IPS DF 6.9 (cell line): Measurements from ENCODE around the gene KLHL22.
"Not testable (repeated sequence)": the region's sequence is repeated elsewhere in the genome, so short reads cannot be mapped to it uniquely, and the experiment has no call there.

Experiments used
- DNase-seq: peaks from one replicate; pipeline ENCODE4 v3.0.0-alpha.2; 2013; ENCODE audit warnings: low read depth, low spot score
- H3K27ac ChIP-seq: one replicate; pipeline ENCODE4 v1.5.1; 2013; ENCODE audit warnings: low read length, control low read depth
- H3K27me3 ChIP-seq: 2 replicates; pipeline ENCODE4 v1.6.1; 2013; ENCODE audit warnings: mild to moderate bottlenecking, low read length; ENCODE audit not compliant: control insufficient read depth, insufficient read depth
- H3K36me3 ChIP-seq: 2 replicates; pipeline ENCODE4 v1.6.1; 2013; ENCODE audit warnings: low read length; ENCODE audit not compliant: control insufficient read depth, insufficient read depth
- H3K4me1 ChIP-seq: 2 replicates; pipeline ENCODE4 v1.6.1; 2013; ENCODE audit warnings: low read length; ENCODE audit not compliant: control insufficient read depth, insufficient read depth
- H3K4me3 ChIP-seq: 2 replicates; pipeline ENCODE4 v1.5.1; 2013; ENCODE audit warnings: mild to moderate bottlenecking, low read length
- H3K9me3 ChIP-seq: 2 replicates; pipeline ENCODE4 v1.6.1; 2013; ENCODE audit warnings: low read length, inconsistent platforms; ENCODE audit not compliant: control insufficient read depth, insufficient read depth
- WGBS: extraction: QIAGEN DNeasy Blood & Tissue Kit; methylation state at CpG from one replicate; pipeline ENCODE4 v1.1.7; 2013; ENCODE audit warnings: mixed read lengths, missing lambda C conversion rate; ENCODE audit not compliant: insufficient read length, insufficient coverage; 5-methylcytosine and 5-hydroxymethylcytosine counted together

The KLHL22 gene

GRCh38 chr22:20484948-20485683, 10.5 kb downstream of the KLHL22 start:
- H3K9me3 ChIP-seq, result no peaks in the 10 kb centered on the region
- H3K27me3 ChIP-seq, result no peaks in the 10 kb centered on the region
- DNase-seq, result no peak
- no CpG with 5 or more reads among the region's 4 CpGs for WGBS
- H3K36me3 ChIP-seq, result no peaks in the 10 kb centered on the region
- no peak overlapping the region for H3K27ac ChIP-seq
- no peak overlapping the region for H3K4me3 ChIP-seq
- H3K4me1 ChIP-seq, result no peaks in the 10 kb centered on the region

- Histone ChIP-seq H3K27me3 (no peaks in the 10 kb centered on the region), H3K4me1 (no peaks in the 10 kb centered on the region), H3K9me3 (no peaks in the 10 kb centered on the region), H3K36me3 (no peaks in the 10 kb centered on the region), H3K27ac (no peak overlapping the region), H3K4me3 (no peak overlapping the region)
- DNase-seq, result no peak
- no CpG with 5 or more reads among the region's 14 CpGs for WGBS
These were observed 11.8 kb downstream of the KLHL22 start for GRCh38 chr22:20483771-20484170.

- not testable (repeated sequence) for H3K4me1 ChIP-seq, H3K27me3 ChIP-seq
- WGBS, result no CpG with 5 or more reads among the region's 7 CpGs
These were observed 12.5 kb downstream of the KLHL22 start for GRCh38 chr22:20483143-20483506.

DNA sequence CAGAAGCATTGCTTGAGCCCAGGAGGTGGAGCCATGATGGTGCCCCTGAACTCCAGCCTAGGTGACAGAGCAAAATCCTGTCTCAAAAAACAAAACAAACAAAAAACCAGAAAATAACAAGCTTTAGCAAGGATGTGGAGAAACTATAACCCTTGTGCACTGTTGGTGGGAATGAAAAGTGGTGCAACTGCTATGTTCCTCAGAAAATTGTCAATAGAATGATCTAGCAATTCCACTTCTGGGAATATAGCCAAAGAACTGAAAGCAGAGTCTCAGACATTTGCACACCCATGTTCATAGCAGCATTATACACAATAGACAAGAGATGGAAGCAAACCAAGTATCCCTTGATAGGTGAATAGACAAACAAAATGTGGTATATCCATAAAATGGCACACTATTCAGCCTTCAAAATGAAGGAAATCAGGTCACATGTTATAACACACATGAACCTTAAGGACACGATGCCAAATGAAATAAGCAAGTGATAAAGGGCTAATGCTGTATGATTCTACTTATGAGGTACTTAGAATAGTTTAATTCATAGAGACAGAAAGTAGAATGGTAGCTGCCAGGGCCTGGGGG, 15.9 kb downstream of the KLHL22 start:
- Histone ChIP-seq H3K36me3 (no peaks in the 10 kb centered on the region), H3K4me3 (no peak overlapping the region), H3K27ac (no peak overlapping the region), H3K9me3 (no peaks in the 10 kb centered on the region), H3K4me1 (no peaks in the 10 kb centered on the region), H3K27me3 (no peaks in the 10 kb centered on the region)
- no peak for DNase-seq
- no CpG with 5 or more reads among the region's 1 CpG for WGBS

More at GRCh38 chr22:20483143-20483506, 12.5 kb downstream of the KLHL22 start:
- not testable (repeated sequence) for DNase-seq, H3K36me3 ChIP-seq, H3K27ac ChIP-seq, H3K4me3 ChIP-seq, H3K9me3 ChIP-seq

DNA sequence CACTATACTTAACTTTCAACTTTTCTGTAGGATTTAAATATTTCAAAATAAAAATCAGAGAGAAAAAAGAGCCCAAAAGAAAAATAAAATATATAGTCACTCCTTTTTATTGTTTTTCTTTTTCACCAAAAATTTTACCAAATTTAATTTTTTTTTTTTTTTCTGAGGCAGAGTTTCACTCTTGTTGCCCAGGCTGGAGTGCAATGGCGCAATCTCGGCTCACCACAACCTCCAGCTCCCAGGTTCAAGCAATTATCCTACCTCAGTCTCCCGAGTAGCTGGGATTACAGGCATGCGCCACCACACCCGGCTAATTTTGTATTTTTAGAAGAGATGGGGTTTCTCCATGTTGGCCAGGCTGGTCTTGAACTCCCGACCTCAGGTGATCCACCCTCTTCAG, 17.5 kb downstream of the KLHL22 start:
- H3K27ac ChIP-seq, DNase-seq, H3K36me3 ChIP-seq, H3K27me3 ChIP-seq, H3K9me3 ChIP-seq, H3K4me3 ChIP-seq, H3K4me1 ChIP-seq: not testable (repeated sequence)
- no CpG with 5 or more reads among the region's 6 CpGs for WGBS

DNA sequence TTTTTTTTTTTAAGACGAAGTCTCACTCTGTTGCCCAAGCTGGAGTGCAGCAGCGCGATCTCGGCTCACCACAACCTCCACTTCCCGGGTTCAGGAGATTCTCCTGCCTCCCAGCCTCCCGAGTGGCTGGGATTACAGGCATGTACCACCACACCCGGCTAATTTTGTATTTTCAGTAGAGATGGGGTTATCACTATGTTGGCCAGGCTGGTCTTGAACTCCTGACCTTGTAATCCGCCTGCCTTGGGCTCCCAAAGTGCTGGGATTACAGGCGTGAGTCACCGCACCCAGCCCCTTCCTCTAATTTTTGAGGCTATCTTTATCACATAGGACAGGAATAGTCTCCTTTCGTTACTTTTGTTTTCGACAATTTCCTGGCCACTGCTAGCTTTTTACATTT, 20.0 kb downstream of the KLHL22 start:
- not testable (repeated sequence) for H3K27ac ChIP-seq, DNase-seq, H3K36me3 ChIP-seq, H3K4me3 ChIP-seq, H3K9me3 ChIP-seq, H3K27me3 ChIP-seq, H3K4me1 ChIP-seq
- no CpG with 5 or more reads among the region's 12 CpGs for WGBS

- DNase-seq, result no peak
- H3K27me3 ChIP-seq, result no peaks in the 10 kb centered on the region
- H3K4me3 ChIP-seq, result no peak overlapping the region
- no peaks in the 10 kb centered on the region for H3K4me1 ChIP-seq
- no CpG with 5 or more reads among the region's 4 CpGs for WGBS
- no peak overlapping the region for H3K27ac ChIP-seq
- H3K36me3 ChIP-seq, result no peaks in the 10 kb centered on the region
- no peaks in the 10 kb centered on the region for H3K9me3 ChIP-seq
These were observed 20.5 kb downstream of the KLHL22 start for GRCh38 chr22:20475115-20475436.

- H3K27ac ChIP-seq, result no peak overlapping the region
- H3K4me1 ChIP-seq, result no peaks in the 10 kb centered on the region
- no peaks in the 10 kb centered on the region for H3K9me3 ChIP-seq
- WGBS, result no CpG with 5 or more reads among the region's 11 CpGs
- no peak overlapping the region for H3K4me3 ChIP-seq
- DNase-seq, result no peak
- H3K27me3 ChIP-seq, result no peaks in the 10 kb centered on the region
- H3K36me3 ChIP-seq, result no peaks in the 10 kb centered on the region
These were observed 22.8 kb downstream of the KLHL22 start for GRCh38 chr22:20472629-20473442.

- H3K36me3 ChIP-seq, result no peaks in the 10 kb centered on the region
- no peaks in the 10 kb centered on the region for H3K4me1 ChIP-seq
- H3K27ac ChIP-seq, result no peak overlapping the region
- H3K27me3 ChIP-seq, result no peaks in the 10 kb centered on the region
- no CpG with 5 or more reads among the region's 9 CpGs for WGBS
- H3K4me3 ChIP-seq, result no peak overlapping the region
- no peak for DNase-seq
- H3K9me3 ChIP-seq, result no peaks in the 10 kb centered on the region
These were observed 24.3 kb downstream of the KLHL22 start for GRCh38 chr22:20471126-20471833.

DNA sequence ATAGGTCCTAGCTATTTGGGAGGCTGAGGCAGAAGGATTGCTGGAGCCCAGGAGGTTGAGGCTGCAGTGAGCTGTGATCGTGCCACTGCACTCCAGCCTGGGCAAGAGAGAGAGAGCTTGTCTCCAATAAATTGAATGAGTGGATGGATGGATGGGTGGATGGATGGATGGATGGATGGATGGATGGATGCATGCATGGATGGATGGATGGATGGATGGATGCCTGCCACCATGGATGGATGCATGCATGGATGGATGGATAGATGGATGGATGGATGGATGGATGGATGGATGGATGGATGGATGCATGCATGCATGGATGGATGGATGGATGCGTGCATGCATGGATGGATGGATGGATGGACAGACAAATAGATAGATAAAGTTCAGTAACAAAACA, 25.1 kb downstream of the KLHL22 start:
- H3K27ac ChIP-seq, H3K9me3 ChIP-seq, H3K4me3 ChIP-seq, H3K4me1 ChIP-seq, DNase-seq, H3K27me3 ChIP-seq, H3K36me3 ChIP-seq: not testable (repeated sequence)
- no CpG with 5 or more reads among the region's 2 CpGs for WGBS
